Measurements from ENCODE around the gene IQCH. TPM values are rescaled to one million over a fixed set of nuclear protein-coding genes. Genes with fewer than 3 reads are reported as not detected.
A peak's percentile ranks its signal among the peaks of the same experiment; 100 is the strongest.

IQCH gene
- polyA plus RNA-seq, 2 of the 4 experiments (the other 2 are of a cell fraction): 1.5 to 3.8 TPM

DNA sequence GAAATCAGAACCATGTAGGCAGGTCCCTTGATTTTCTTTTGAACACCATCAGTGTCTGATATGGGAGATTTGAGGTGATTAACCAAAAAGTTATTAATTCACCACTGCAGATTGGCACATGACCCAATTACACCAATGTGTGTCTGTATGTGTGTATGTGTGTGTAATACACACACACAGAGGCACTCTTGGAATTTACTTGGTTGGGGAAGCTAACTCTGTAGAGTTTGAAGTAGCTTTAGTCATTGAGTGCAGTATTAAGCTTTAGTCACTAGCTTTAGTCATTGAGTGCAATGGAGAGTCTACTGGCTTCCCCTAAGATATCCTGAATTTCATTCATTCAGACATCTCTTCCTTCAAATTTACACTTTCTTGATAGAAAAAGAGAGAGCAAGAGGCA is 156.9 kb downstream of the IQCH start:
- TF ChIP-seq EHMT2 (IDR thresholded peaks at IDR 0.05; ENCODE audit: low read depth) (no peak), SMC3 (IDR thresholded peaks at IDR 0.05) (no peak), ZFP36 (IDR thresholded peaks at IDR 0.05; ENCODE audit: borderline replicate concordance, partially characterized antibody) (no peak), KDM5A (IDR thresholded peaks at IDR 0.05) (no peak), RNF2 (IDR thresholded peaks at IDR 0.05; ENCODE audit: borderline replicate concordance, low read depth) (no peak), SREBF2 (IDR thresholded peaks at IDR 0.05) (no peak), RARB (CRISPR knock-in tag; IDR thresholded peaks at IDR 0.05) (no peak), PHF8 (IDR thresholded peaks at IDR 0.05; ENCODE audit: borderline replicate concordance, low read depth) (no peak), CHD2 (IDR thresholded peaks at IDR 0.05; ENCODE audit: low read length, partially characterized antibody) (no peak), NFE2L2 (conservative IDR thresholded peaks at IDR 0.05; ENCODE audit: low read length) (no peak), MAZ (IDR thresholded peaks at IDR 0.05; ENCODE audit: borderline replicate concordance, low read depth, low read length) (no peak), JUN (IDR thresholded peaks at IDR 0.05) (no peak), ZNF302 (CRISPR knock-in tag; IDR thresholded peaks at IDR 0.05) (no peak), ZSCAN20 (CRISPR knock-in tag; IDR thresholded peaks at IDR 0.05) (no peak), FOSL2 (IDR thresholded peaks at IDR 0.05) (no peak), FOSL2 (CRISPR knock-in tag; IDR thresholded peaks at IDR 0.05) (no peak)
- TF ChIP-seq, protein P1, sequence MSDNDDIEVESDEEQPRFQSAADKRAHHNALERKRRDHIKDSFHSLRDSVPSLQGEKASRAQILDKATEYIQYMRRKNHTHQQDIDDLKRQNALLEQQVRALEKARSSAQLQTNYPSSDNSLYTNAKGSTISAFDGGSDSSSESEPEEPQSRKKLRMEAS (IDR thresholded peaks at IDR 0.05): no peak
- TF ChIP-seq, protein P2, sequence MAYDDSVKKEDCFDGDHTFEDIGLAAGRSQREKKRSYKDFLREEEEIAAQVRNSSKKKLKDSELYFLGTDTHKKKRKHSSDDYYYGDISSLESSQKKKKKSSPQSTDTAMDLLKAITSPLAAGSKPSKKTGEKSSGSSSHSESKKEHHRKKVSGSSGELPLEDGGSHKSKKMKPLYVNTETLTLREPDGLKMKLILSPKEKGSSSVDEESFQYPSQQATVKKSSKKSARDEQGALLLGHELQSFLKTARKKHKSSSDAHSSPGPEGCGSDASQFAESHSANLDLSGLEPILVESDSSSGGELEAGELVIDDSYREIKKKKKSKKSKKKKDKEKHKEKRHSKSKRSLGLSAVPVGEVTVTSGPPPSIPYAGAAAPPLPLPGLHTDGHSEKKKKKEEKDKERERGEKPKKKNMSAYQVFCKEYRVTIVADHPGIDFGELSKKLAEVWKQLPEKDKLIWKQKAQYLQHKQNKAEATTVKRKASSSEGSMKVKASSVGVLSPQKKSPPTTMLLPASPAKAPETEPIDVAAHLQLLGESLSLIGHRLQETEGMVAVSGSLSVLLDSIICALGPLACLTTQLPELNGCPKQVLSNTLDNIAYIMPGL (CRISPR knock-in tag; IDR thresholded peaks at IDR 0.05; ENCODE audit: borderline replicate concordance): no peak
- no peak for ATAC-seq
- no peak overlapping the region for H3K4me2 ChIP-seq
- ChIA-PET CTCF (interaction anchor here (0.9 to 1.8 kb wide), 3 partner anchors 13 to 420 kb away, joined by 3 to 5 read pairs (median 4); no protein-coding TSS in a partner anchor), POLR2A (no interaction called here)
- H3K4me1 ChIP-seq: peaks cover 32% of the 10 kb centered on the region
- DNase-seq (ENCODE audit: low read depth in 1 of 2, low spot score in 1 of 2): no peak
- no peak overlapping the region for H3K27ac ChIP-seq
- H3K9me3 ChIP-seq: no peaks in the 10 kb centered on the region
- H3K4me3 ChIP-seq: no peak overlapping the region
- no peak for FAIRE-seq

DNA sequence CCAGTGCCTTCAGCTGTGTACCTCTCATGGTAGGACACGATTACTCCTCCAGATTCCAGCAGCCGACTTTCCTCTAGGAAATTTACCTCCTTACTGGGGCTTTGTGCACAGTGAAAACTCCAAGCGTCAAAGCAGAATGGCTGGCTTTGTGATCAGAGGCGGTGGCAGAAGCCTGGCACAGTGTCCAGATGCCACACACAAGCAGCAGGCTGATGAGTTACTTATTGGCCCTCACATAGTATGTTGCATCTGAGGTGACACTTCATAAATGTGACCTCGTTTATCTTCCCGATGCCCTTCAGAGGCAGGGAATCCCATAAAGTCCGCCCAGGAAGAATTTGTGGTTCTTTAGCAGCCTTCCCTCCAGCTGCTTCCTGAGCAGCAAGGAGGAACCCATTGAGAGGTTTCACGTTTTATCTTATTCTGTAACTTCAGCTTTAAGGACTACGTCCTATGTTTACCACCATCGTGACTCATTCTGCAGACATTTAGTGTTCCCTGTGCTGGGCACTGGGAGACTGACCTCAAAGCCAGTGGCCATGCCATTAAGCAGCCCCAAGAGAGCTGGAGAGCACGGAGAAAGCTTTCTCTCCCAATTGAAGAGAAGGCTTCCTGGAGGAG is 159.3 kb downstream of the IQCH start:
- peak; percentile 82 to 91 for ATAC-seq
- Histone ChIP-seq H3K4me1 (peaks cover 44% of the 10 kb centered on the region), H3K27ac (peak overlapping the region; percentile 66 to 82), H3K4me3 (no peak overlapping the region), H3K9me3 (no peaks in the 10 kb centered on the region), H3K4me2 (peak overlapping the region; percentile 62)
- DNase-seq (ENCODE audit: low read depth in 1 of 2, low spot score in 1 of 2): peak; percentile 32 to 77
- FAIRE-seq: no peak
- POLR2A ChIA-PET: no interaction called here
- WGBS (ENCODE audit: missing lambda C conversion rate): 10% methylated on average over 11 of the region's 11 CpGs
- CTCF ChIA-PET: interaction anchor here (0.6 to 3.3 kb wide), 6 partner anchors 8 to 285 kb away, joined by 3 to 18 read pairs (median 3); no protein-coding TSS in a partner anchor
- TF ChIP-seq FOSL2 (IDR thresholded peaks at IDR 0.05) (peak; percentile 70), FOSL2 (CRISPR knock-in tag; IDR thresholded peaks at IDR 0.05) (peak; percentile 82), ZNF302 (CRISPR knock-in tag; IDR thresholded peaks at IDR 0.05) (no peak), JUN (IDR thresholded peaks at IDR 0.05) (0 out of 5 replicates have a peak, but pooled peaks of 1 of the 2 experiments have one; percentile 27)
- TF ChIP-seq, protein P1 (IDR thresholded peaks at IDR 0.05): peak; percentile 57; the same call in 1 of the 2 replicates

DNA sequence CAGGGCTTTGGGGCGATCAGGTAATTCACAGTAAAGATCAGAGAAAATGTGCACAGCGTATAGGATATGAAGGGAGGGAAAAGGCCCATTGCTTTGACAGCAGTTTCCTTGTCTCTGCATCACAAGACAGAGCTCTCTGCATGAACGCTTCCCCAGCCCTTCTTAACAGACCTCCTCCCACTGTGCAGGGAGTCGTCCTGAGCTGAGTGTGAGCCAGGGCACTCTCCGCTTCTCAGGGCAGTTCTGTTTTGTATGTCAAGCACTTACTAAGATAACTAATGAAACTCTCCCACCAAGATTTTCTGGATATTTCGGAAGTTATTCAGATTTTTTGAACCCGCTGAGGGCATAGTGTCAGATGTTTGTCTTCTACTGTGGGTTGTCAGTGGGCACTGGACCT is 160.6 kb downstream of the IQCH start:
- WGBS (ENCODE audit: missing lambda C conversion rate): 88% methylated on average over 7 of the region's 7 CpGs
- Histone ChIP-seq H3K4me2 (peak overlapping the region; percentile 62; the same call in 1 of the 3 replicates), H3K4me3 (no peak overlapping the region), H3K4me1 (peaks cover 44% of the 10 kb centered on the region), H3K27ac (peak overlapping the region in 1 of 2 experiments; percentile 82; a peak in 3 of 6 replicates), H3K9me3 (no peaks in the 10 kb centered on the region)
- ATAC-seq (no peak), FAIRE-seq (no peak), DNase-seq (ENCODE audit: low read depth in 1 of 2, low spot score in 1 of 2) (no peak)
- ChIA-PET POLR2A (no interaction called here), CTCF (interaction anchor here (1.6 to 3.3 kb wide), 2 partner anchors 9 to 18 kb away, joined by 8 to 18 read pairs; no protein-coding TSS in a partner anchor)
- TF ChIP-seq HOXB5 (CRISPR knock-in tag; IDR thresholded peaks at IDR 0.05): no peak
- no peak for TF ChIP-seq NR3C1 (IDR thresholded peaks at IDR 0.05)
- no peak for TF ChIP-seq CBX2 (IDR thresholded peaks at IDR 0.05; ENCODE audit: borderline replicate concordance, low read depth)
- no peak for TF ChIP-seq GATA3 (IDR thresholded peaks at IDR 0.05; ENCODE audit: borderline replicate concordance)
- no peak for TF ChIP-seq TP53 (CRISPR knock-in tag; IDR thresholded peaks at IDR 0.05)
- no peak for TF ChIP-seq RCOR1 (IDR thresholded peaks at IDR 0.05; ENCODE audit: low read depth, low read length)
- TF ChIP-seq, protein P3, sequence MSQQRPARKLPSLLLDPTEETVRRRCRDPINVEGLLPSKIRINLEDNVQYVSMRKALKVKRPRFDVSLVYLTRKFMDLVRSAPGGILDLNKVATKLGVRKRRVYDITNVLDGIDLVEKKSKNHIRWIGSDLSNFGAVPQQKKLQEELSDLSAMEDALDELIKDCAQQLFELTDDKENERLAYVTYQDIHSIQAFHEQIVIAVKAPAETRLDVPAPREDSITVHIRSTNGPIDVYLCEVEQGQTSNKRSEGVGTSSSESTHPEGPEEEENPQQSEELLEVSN (IDR thresholded peaks at IDR 0.05; ENCODE audit: borderline replicate concordance, low read depth): no peak
- TF ChIP-seq JUN (IDR thresholded peaks at IDR 0.05): no peak
- TF ChIP-seq RFX5 (IDR thresholded peaks at IDR 0.05): no peak
- TF ChIP-seq, protein P4, sequence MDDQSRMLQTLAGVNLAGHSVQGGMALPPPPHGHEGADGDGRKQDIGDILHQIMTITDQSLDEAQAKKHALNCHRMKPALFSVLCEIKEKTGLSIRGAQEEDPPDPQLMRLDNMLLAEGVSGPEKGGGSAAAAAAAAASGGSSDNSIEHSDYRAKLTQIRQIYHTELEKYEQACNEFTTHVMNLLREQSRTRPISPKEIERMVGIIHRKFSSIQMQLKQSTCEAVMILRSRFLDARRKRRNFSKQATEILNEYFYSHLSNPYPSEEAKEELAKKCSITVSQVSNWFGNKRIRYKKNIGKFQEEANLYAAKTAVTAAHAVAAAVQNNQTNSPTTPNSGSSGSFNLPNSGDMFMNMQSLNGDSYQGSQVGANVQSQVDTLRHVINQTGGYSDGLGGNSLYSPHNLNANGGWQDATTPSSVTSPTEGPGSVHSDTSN (IDR thresholded peaks at IDR 0.05): no peak
- TF ChIP-seq ZC3H11A (IDR thresholded peaks at IDR 0.05): no peak
- TF ChIP-seq, protein P5, sequence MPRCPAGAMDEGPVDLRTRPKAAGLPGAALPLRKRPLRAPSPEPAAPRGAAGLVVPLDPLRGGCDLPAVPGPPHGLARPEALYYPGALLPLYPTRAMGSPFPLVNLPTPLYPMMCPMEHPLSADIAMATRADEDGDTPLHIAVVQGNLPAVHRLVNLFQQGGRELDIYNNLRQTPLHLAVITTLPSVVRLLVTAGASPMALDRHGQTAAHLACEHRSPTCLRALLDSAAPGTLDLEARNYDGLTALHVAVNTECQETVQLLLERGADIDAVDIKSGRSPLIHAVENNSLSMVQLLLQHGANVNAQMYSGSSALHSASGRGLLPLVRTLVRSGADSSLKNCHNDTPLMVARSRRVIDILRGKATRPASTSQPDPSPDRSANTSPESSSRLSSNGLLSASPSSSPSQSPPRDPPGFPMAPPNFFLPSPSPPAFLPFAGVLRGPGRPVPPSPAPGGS (IDR thresholded peaks at IDR 0.05): no peak
- TF ChIP-seq ESRRA (IDR thresholded peaks at IDR 0.05; ENCODE audit: borderline replicate concordance, low read length): no peak

Measured in A549 (cell line).